HL-60 (cell line): ENCODE results near the gene DIP2C.

ENCODE experiments used
- DNase-seq, 2 experiments: peaks; one replicate each; pipeline ENCODE4 v3.0.0-alpha.2; 2010 to 2020; ENCODE audit warnings: low read depth in 1 of 2, low spot score in 1 of 2
- H3K27ac ChIP-seq: fragments of 250-450 bp; sonication (Bioruptor Pico); replicated peaks from 2 replicates; pipeline ENCODE4 v1.5.1; 2020; ENCODE audit warnings: mild to moderate bottlenecking, moderate library complexity
- H3K27me3 ChIP-seq: fragments of 250-450 bp; sonication (Bioruptor Pico); 2 replicates; pipeline ENCODE4 v1.5.1; 2021; ENCODE audit warnings: mild to moderate bottlenecking, moderate library complexity; ENCODE audit not compliant: insufficient read depth, poor library complexity, severe bottlenecking
- H3K4me3 ChIP-seq: replicated peaks from 2 replicates; pipeline ENCODE4 v1.5.1; 2011; ENCODE audit warnings: mild to moderate bottlenecking, control low read depth, low read length; ENCODE audit not compliant: insufficient read depth
- CTCF ChIP-seq: IDR thresholded peaks from one replicate; pipeline ENCODE4 v1.5.1; 2011; ENCODE audit warnings: low read length, control low read depth, inconsistent platforms; ENCODE audit not compliant: insufficient read depth
- GABPA ChIP-seq: IDR thresholded peaks from 2 replicates; pipeline ENCODE4 v1.6.1; 2012; ENCODE audit warnings: low read depth
- POLR2AphosphoS5 ChIP-seq: IDR thresholded peaks from 2 replicates; pipeline ENCODE4 v1.6.1; 2012; ENCODE audit warnings: low read depth
- SPI1 ChIP-seq: IDR thresholded peaks from 2 replicates; pipeline ENCODE4 v1.6.1; 2012; ENCODE audit warnings: low read depth, mild to moderate bottlenecking, borderline replicate concordance
- TF ChIP-seq, protein P1 (sequence below): IDR thresholded peaks from 2 replicates; pipeline ENCODE4 v1.6.1; 2012; ENCODE audit warnings: low read depth; ENCODE audit not compliant: insufficient replicate concordance

The DIP2C gene

DNA sequence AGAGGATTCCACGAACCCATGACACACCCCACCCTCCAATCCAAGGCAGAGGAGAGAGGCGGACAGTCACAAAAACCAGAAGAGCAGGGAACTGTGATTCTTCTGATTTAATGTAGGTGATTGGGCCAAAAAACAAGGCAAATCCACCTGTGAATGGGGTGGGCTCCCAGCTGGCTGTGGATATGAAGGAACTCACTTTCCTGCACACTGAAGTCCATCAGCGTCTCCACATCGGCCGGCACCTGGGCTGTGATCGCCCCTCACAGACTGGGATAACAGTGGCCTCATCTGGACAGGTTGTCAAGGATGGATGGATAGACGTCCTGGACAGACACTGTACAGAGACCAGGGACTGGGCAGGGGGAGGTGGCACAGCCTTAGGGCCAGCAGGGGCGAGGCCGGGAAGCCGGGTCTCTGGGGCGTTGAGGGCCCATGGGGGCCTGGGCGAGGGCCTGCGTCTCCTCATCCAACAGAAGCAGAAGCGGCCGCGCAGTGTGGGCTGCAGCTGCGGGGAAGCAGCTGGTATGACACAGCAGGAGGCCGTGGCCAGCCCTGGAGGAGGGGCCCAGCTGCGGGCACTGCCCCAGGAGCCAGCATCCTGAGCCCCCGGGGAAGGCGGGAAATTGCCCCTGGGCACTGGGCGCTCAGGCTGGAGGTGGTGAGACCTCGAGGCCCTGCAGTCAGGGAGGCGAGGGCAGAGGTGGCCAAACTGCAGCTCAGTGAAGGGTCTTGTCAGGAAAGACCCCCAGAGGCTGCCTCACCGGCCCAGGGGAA is 54.2 kb downstream of the DIP2C start:
- H3K27ac ChIP-seq: no peak overlapping the region
- no peak overlapping the region for H3K4me3 ChIP-seq
- no peaks in the 10 kb centered on the region for H3K27me3 ChIP-seq
- no peak for DNase-seq
- TF ChIP-seq, protein P1, sequence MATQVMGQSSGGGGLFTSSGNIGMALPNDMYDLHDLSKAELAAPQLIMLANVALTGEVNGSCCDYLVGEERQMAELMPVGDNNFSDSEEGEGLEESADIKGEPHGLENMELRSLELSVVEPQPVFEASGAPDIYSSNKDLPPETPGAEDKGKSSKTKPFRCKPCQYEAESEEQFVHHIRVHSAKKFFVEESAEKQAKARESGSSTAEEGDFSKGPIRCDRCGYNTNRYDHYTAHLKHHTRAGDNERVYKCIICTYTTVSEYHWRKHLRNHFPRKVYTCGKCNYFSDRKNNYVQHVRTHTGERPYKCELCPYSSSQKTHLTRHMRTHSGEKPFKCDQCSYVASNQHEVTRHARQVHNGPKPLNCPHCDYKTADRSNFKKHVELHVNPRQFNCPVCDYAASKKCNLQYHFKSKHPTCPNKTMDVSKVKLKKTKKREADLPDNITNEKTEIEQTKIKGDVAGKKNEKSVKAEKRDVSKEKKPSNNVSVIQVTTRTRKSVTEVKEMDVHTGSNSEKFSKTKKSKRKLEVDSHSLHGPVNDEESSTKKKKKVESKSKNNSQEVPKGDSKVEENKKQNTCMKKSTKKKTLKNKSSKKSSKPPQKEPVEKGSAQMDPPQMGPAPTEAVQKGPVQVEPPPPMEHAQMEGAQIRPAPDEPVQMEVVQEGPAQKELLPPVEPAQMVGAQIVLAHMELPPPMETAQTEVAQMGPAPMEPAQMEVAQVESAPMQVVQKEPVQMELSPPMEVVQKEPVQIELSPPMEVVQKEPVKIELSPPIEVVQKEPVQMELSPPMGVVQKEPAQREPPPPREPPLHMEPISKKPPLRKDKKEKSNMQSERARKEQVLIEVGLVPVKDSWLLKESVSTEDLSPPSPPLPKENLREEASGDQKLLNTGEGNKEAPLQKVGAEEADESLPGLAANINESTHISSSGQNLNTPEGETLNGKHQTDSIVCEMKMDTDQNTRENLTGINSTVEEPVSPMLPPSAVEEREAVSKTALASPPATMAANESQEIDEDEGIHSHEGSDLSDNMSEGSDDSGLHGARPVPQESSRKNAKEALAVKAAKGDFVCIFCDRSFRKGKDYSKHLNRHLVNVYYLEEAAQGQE: no peak
- TF ChIP-seq SPI1 (no peak), GABPA (no peak), POLR2AphosphoS5 (no peak), CTCF (no peak)

GRCh38 chr10:634256-634655 is 55.2 kb downstream of the DIP2C start:
- Histone ChIP-seq H3K27me3 (no peaks in the 10 kb centered on the region), H3K4me3 (no peak overlapping the region)

More at GRCh38 chr10:634256-634655, 55.2 kb downstream of the DIP2C start:
- H3K27ac ChIP-seq: no peak overlapping the region
- TF ChIP-seq SPI1 (no peak), GABPA (no peak), POLR2AphosphoS5 (no peak), CTCF (no peak)
- TF ChIP-seq, protein P1: no peak
- DNase-seq: no peak
